Renal pelvis (tissue), 4 donors: ENCODE results near the gene STXBP1. TPM values are rescaled to one million over a fixed set of nuclear protein-coding genes. Genes with fewer than 3 reads are reported as not detected.

Experiments
- DNase-seq: peaks from one replicate; pipeline ENCODE4 v3.0.0-alpha.2; 2013
- polyA plus RNA-seq, 3 donors: library from polyadenylated mRNA; unstranded; fragments of 120-200 nt; gene quantifications; one replicate each; pipeline ENCODE4 v1.2.1, GENCODE V29; 2013; ENCODE audit not compliant: insufficient read length in 3 of 3

Gene STXBP1
- polyA plus RNA-seq, 3 donors: 27.7 to 33.4 (median 33.1) TPM

GRCh38 chr9:127730799-127731410 is 118.8 kb downstream of the STXBP1 start:
- DNase-seq: no peak

- no peak for DNase-seq
Measured at GRCh38 chr9:127731938-127732337, 119.9 kb downstream of the STXBP1 start.

DNA sequence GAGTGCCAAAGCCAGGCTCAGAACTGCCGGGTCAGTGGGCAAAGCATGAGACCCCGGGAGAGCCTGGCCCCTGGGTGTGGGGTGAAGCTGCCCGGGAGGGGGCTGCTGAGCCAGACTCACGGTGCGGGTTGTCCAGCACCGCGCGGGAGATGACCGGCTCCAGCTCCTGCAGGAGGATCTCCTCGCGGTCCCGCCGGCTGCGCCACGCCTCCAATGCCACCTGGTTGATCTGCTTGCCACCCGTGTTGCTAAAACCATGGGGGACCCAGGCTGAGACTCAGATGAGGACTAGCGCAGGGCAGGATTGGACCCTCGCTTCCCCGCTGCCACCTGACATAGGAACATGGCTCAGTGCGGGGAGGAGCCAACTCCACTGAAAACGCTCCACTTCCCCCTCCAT is 120.4 kb downstream of the STXBP1 start:
- DNase-seq: no peak

DNA sequence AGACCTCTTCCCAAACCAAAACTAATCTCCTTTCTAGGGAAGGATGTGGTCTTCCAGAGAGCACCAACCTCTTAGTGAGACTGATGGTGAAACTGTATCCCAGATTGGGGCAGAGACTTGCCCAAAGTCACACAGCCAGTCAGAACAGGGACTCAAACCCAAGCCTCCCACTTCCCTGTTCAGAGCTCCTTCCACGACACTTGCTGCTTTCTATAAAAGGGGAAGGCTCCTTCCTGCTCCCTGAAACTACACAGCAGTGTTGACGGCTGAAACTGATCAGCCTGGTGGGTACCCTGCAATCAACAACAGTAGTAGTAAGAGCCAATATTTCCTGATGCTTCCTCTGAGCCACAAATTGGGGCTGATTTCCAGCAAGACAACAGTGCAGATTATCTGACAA is 121.5 kb downstream of the STXBP1 start:
- DNase-seq: no peak

- DNase-seq: no peak
Measured at GRCh38 chr9:127734247-127734746, 122.2 kb downstream of the STXBP1 start.

- peak; percentile 98 for DNase-seq
Measured at GRCh38 chr9:127734747-127735529, 122.9 kb downstream of the STXBP1 start, which contains the start of gene TOR2A. Gene TOR2A (minus strand): TSS chr9:127735294. CDS start chr9:127735270, 24 bp downstream.

- no peak for DNase-seq
Measured at GRCh38 chr9:127735530-127736185, 123.6 kb downstream of the STXBP1 start.

DNA sequence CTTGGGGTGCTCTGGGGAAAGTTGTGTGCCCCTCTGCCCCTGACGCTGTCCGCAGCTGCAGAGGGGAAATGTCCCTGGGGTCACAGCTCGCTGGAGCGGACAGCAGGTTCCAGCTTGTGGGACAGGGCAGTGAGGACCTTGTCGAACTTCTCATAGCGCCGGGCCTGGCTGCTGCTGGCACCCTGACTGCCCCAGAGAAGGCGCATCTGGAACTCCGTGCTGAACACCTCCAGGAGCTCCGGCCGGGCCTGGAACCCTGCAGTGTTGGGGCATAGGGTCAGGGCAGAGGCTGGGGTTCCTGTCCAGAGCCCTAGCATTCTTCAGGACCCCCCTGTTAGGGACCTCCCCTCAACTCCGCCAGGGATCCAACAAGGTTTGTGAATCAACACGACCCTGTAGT is 126.6 kb downstream of the STXBP1 start:
- DNase-seq: no peak

DNA sequence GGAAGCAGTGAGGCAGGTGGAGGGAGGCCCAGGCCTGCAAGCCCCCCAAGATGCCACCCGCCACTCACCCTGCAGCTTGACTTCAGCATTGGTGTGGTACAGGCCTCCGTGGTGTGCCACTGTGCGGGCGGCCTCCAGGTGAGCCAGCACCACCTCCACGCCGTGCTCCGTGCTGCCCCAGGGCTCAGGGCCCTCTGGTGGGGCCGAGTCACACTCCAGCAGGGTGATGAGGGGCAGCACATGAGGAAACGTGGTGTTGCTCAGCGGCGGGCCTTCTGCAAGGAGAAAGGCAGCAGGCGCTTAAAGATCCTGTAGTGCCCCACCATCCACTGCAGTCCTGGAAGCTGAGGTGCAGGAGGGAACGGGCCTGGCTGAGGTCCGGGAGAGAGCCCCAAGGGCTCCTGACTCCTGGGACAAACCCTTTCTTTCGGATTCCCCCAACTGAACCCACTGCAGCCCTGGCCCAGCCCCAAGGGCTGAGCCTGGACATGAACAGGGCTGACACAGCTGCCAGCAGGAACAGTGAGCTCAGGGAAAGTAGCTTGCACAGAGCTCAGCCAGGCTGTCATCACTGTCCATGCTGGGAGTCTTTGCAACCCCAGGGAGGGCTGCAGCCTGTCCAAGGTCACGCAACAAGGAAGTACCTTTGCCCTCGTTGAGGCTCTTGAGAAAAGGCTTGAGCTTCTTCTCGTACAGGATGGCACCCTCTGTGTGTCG is 127.7 kb downstream of the STXBP1 start:
- no peak for DNase-seq

DNA sequence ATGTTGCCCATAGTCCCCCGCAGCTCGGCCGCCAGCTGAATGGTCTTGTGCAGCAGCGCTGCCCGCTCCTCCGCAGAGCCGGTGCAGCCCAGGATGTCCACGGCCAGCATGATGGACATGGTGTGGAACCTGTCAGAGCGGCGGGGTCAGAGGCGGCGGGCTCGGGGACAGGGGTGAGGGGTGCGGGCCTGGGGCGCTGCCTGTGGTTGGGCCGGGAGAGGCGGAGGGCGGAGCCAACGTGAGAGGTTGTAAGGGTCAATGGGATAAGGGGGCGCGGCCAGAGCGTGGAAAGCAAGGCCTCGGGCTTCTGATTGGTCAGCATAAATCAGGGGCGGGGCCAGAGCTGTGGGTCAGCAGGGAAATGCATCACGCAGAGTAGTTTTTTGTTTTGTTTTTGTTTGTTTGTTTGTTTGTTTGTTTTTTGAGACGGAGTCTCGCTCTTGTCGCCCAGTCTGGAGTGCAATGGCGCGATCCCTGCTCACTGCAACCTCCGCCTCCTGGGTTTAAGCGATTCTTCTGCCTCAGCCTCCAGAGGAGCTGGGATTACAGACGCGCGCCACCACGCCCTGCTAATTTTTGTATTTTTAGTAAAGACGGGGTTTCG is 129.9 kb downstream of the STXBP1 start:
- peak; percentile 75 for DNase-seq

Other genes with a start within 250 kb of the STXBP1 start
- gene SLC2A8, start 215.1 kb upstream of the STXBP1 start, polyA plus RNA-seq: 10 to 100 TPM; 21.9 to 28.0 (median 23.6) TPM
- gene ZNF79, start 187.9 kb upstream of the STXBP1 start, polyA plus RNA-seq: 1 to 10 TPM; 6.4 to 8.0 (median 7.9) TPM
- gene RPL12, start 160.9 kb upstream of the STXBP1 start, polyA plus RNA-seq: 1,000 to 10,000 TPM; 1,431 to 1,650 (median 1,447) TPM
- gene LRSAM1, start 160.8 kb upstream of the STXBP1 start, polyA plus RNA-seq: 10 to 100 TPM; 16.6 to 22.4 (median 18.6) TPM
- gene CFAP157, start 94.7 kb downstream of the STXBP1 start, polyA plus RNA-seq: 1 to 10 TPM; 4.6 to 6.6 (median 6.5) TPM
- gene PTRH1, start 103.4 kb downstream of the STXBP1 start, polyA plus RNA-seq: 10 to 100 TPM in 2 of 3 donors, 1 to 10 TPM in 1; 7.8 to 13.5 (median 13.2) TPM
- under 1 TPM; 0.20 to 0.37 (median 0.26) TPM for gene TTC16, start 103.8 kb downstream of the STXBP1 start, polyA plus RNA-seq
- gene TOR2A, start 123.0 kb downstream of the STXBP1 start, polyA plus RNA-seq: 10 to 100 TPM; 17.6 to 19.8 (median 18.6) TPM
- gene SH2D3C, start 166.4 kb downstream of the STXBP1 start, polyA plus RNA-seq: 10 to 100 TPM; 13.4 to 20.4 (median 19.7) TPM
- 10 to 100 TPM; 74.6 to 78.2 (median 77.1) TPM for gene CDK9, start 173.8 kb downstream of the STXBP1 start, polyA plus RNA-seq
- gene FPGS, start 190.6 kb downstream of the STXBP1 start, polyA plus RNA-seq: 10 to 100 TPM; 45.4 to 53.4 (median 50.6) TPM
- 10 to 100 TPM; 74.0 to 99.8 (median 89.8) TPM for gene ENG, start 242.4 kb downstream of the STXBP1 start, polyA plus RNA-seq